MV-4-11 (cell line): ENCODE data around the gene AK5.

Experiments used
- DNase-seq: peaks from one replicate; lab custom pipeline; 2025; lab: John Stamatoyannopoulos, UW

The AK5 gene

DNA sequence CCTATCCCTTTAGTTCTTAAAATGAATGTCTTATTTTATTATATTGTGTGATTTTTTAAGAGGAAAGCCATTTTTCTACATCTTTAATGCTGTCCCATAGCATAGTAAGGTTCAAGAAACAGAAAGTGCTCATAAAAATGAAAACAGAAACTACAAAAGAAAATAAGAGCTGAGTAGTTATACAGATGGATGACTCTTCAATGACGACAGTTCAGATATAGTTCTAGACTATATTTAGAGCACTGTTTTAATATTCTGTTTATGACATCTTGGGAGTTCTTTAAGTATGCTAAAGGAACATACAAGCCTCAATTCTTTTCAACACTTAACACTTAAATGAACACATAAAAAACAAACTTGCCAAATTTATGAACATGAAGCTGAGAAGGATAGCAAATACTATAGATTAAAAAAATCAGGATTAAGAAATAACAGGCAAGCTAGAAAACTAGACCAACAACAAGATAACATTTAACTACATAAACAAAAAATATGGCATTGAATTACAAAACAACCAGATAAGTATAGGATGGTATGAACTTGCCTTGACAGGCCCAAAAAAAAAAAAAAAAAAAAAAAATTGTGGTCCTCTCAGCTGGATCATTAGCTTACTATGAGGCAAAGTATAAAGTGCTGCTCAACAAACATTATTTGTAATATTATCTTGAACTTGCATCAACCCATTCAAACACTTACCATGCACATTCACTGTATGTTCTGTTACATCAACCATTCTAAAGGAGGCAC, 312.7 kb downstream of the AK5 start:
- DNase-seq: no peak

DNA sequence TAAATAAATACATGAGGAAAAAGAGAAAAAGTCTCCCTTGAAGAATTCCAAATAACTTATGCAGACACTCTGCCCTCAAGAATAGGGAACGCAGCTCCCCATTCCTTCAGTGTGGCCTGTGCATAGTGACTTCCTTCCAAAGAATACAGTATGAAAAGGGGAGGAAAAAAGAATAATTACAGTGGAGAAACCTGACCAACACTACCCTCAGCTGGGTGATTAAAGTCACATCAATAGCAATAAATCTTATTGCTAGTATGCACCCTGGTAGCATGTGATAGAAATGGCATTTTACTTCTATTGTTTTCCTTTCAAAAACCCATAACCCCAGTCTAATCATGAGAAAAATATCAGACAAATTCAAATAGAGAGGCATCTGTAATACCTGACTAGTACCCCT, 315.5 kb downstream of the AK5 start:
- no peak for DNase-seq

GRCh38 chr1:77605246-77606026, 323.6 kb downstream of the AK5 start:
- DNase-seq: peak; percentile 86

GRCh38 chr1:77608893-77609292, 327.1 kb downstream of the AK5 start:
- DNase-seq: no peak
